PC-9 (cell line): ENCODE measurements around the gene FBXO9. TPM values are rescaled to one million over a fixed set of nuclear protein-coding genes. Genes with fewer than 3 reads are reported as not detected.

Source experiments
- BruUV-seq: library from RNA; stranded (reverse); fragments of 400-500 nt; replicated peaks from 2 replicates; lab custom pipeline; 2021; lab: Mats Ljungman, UMichigan
- CTCF ChIA-PET: fragments of 300-600 bp; sonication (Branson Sonifier 250); formaldehyde crosslinking; loops from one replicate; lab custom pipeline; 2022; ENCODE audit warnings: antibody characterized with exemption; lab: Charles Lee
- POLR2A ChIA-PET: fragments of 300-600 bp; sonication (Branson Sonifier 250); formaldehyde crosslinking; loops from one replicate; lab custom pipeline; 2022; ENCODE audit warnings: antibody characterized with exemption; ENCODE audit not compliant: unreplicated experiment; lab: Charles Lee
- DNase-seq, 2 experiments: peaks; one replicate each; pipeline versions ENCODE4 v3.0.0 to v3.0.0-alpha.2; 2015 to 2022; ENCODE audit warnings: mixed read lengths in 1 of 2
- H2AFZ ChIP-seq: fragments of 200-600 bp; sonication (generic); 2 replicates; pipeline ENCODE4 v1.8.1; 2017; ENCODE audit warnings: antibody characterized with exemption
- H3F3A ChIP-seq: fragments of 200-600 bp; sonication (generic); 2 replicates; pipeline ENCODE4 v1.8.1; 2017; ENCODE audit warnings: antibody characterized with exemption, mild to moderate bottlenecking, low read depth; ENCODE audit not compliant: insufficient read depth
- H3K27ac ChIP-seq: fragments of 200-600 bp; sonication (generic); 2 replicates; pipeline ENCODE4 v1.6.1; 2016; ENCODE audit warnings: mixed run types
- H3K27me3 ChIP-seq: fragments of 200-600 bp; sonication (generic); 2 replicates; pipeline ENCODE4 v1.6.1; 2016; ENCODE audit warnings: low read depth, mixed run types; ENCODE audit not compliant: insufficient read depth
- H3K36me3 ChIP-seq: fragments of 200-600 bp; sonication (generic); 2 replicates; pipeline ENCODE4 v1.6.1; 2016; ENCODE audit warnings: low read depth, mixed run types
- H3K4me1 ChIP-seq: fragments of 200-600 bp; sonication (generic); replicated peaks from 2 replicates; pipeline ENCODE4 v1.6.1; 2016; ENCODE audit warnings: mixed run types; ENCODE audit not compliant: insufficient read depth
- H3K4me2 ChIP-seq: fragments of 200-600 bp; sonication (generic); 2 replicates; pipeline ENCODE4 v1.6.1; 2017; ENCODE audit warnings: mixed run types
- H3K4me3 ChIP-seq: fragments of 200-600 bp; sonication (generic); 2 replicates; pipeline ENCODE4 v1.6.1; 2016; ENCODE audit warnings: mixed run types
- H3K79me2 ChIP-seq: fragments of 200-600 bp; sonication (generic); 2 replicates; pipeline ENCODE4 v1.6.1; 2017; ENCODE audit warnings: low read depth, mixed run types
- H3K9me2 ChIP-seq: fragments of 200-600 bp; sonication (generic); 2 replicates; pipeline ENCODE4 v1.8.1; 2017; ENCODE audit warnings: mild to moderate bottlenecking; ENCODE audit not compliant: insufficient read depth
- H3K9me3 ChIP-seq: fragments of 200-600 bp; sonication (generic); 2 replicates; pipeline ENCODE4 v1.8.1; 2016; ENCODE audit warnings: low read depth; ENCODE audit not compliant: insufficient read depth
- H4K20me1 ChIP-seq: fragments of 200-600 bp; sonication (generic); 2 replicates; pipeline ENCODE4 v1.8.1; 2017; ENCODE audit not compliant: insufficient read depth
- CTCF ChIP-seq: fragments of 200-600 bp; sonication (generic); conservative IDR thresholded peaks from 2 replicates; pipeline ENCODE4 v1.6.1; 2017; ENCODE audit warnings: mixed run types, antibody characterized with exemption, mild to moderate bottlenecking, moderate library complexity
- EZH2 ChIP-seq: fragments of 200-600 bp; sonication (generic); IDR thresholded peaks from 2 replicates; pipeline ENCODE4 v1.8.0; 2017; ENCODE audit warnings: antibody characterized with exemption, low read depth
- intact Hi-C: fragments of 100-400 bp; cut with micrococcal nuclease; formaldehyde crosslinking; loops from one replicate; pipeline ENCODE4 v1.10.0; 2022; ENCODE audit not compliant: unreplicated experiment
- total RNA-seq: library from RNA; stranded (reverse); gene quantifications from 2 replicates; pipeline ENCODE4 v1.2.3, GENCODE V29; 2021

Gene FBXO9
- total RNA-seq, 1 experiment from 2014 or later: 56.5 TPM

DNA sequence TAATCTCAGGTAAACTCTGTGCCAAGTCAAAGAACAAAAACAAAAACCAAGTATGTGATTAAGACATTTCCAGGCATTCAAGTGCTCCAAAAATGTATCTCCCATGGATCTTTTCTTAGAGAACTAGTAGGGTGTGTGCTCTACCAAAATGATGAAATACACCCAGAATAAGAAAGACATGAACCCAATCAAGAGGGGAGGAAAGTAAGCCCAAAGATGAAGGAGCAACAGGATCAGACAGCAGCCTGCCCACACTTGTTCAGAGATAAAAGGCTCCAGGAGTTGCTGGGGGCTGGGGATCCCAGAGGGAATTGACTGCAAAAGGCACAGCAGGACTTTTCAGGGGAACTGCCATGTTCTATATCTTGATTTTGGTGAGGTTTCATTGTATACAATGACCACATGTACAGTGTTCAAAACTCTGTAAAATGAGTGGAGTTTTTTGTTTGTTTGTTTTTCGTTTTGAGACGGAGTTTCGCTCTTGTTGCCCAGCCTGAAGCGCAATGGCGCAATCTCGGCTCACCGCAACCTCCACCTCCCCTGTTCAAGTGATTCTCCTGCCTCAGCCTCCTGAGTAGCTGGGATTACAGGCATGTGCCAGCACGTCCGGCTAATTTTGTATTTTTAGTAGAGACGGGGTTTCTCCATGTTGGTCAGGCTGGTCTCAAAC lies 59.1 kb downstream of the FBXO9 start:
- intact Hi-C loops: no loop called here
- BruUV-seq: no TSS peak
- Histone ChIP-seq H3F3A (no peaks in the 10 kb centered on the region; the same call in 1 of the 2 replicates), H3K27ac (no peak overlapping the region), H3K9me2 (no peaks in the 10 kb centered on the region), H3K4me2 (no peak overlapping the region), H2AFZ (no peak overlapping the region), H3K4me1 (peaks cover 19% of the 10 kb centered on the region), H3K36me3 (no peaks in the 10 kb centered on the region), H3K4me3 (no peak overlapping the region), H3K79me2 (no peaks in the 10 kb centered on the region), H3K9me3 (no peaks in the 10 kb centered on the region; the same call in 1 of the 2 replicates), H3K27me3 (no peaks in the 10 kb centered on the region), H4K20me1 (no peaks in the 10 kb centered on the region)
- CTCF ChIA-PET: no interaction called here
- POLR2A ChIA-PET: no interaction called here
- no peak for DNase-seq
- no peak for TF ChIP-seq CTCF
- TF ChIP-seq EZH2: no peak

GRCh38 chr6:53125276-53125675 lies 60.1 kb downstream of the FBXO9 start:
- Histone ChIP-seq H3K9me3 (no peaks in the 10 kb centered on the region), H3K79me2 (no peaks in the 10 kb centered on the region), H3K9me2 (no peaks in the 10 kb centered on the region), H4K20me1 (no peaks in the 10 kb centered on the region), H3K36me3 (no peaks in the 10 kb centered on the region), H2AFZ (no peak overlapping the region), H3K4me2 (no peak overlapping the region), H3K27ac (no peak overlapping the region), H3K27me3 (no peaks in the 10 kb centered on the region), H3K4me3 (no peak overlapping the region), H3F3A (no peaks in the 10 kb centered on the region), H3K4me1 (peaks cover 9% of the 10 kb centered on the region)
- ChIA-PET CTCF (no interaction called here), POLR2A (no interaction called here)
- TF ChIP-seq EZH2 (no peak), CTCF (no peak)
- no peak for DNase-seq
- intact Hi-C loops: no loop called here
- BruUV-seq: no TSS peak

DNA sequence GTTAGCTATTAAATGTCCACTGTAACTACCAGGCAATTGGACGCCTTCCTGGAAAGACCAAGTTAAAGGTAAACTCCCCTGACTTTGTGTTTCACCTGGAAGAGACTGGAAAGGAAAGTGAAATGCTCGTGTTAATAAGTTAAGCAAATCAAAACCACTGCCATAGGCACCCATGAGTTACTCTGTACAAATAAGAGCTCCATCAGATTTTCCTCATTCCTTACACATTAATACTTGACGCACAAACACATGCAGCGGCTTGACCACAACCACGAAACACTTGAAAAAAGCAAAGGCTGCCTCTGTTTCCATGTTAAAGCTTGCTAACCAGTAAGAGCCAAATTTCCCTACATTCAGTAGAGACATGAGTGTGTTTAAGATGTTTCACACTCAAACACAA lies 63.6 kb downstream of the FBXO9 start:
- no TSS peak for BruUV-seq
- H4K20me1 ChIP-seq: no peaks in the 10 kb centered on the region
- peaks cover 6% of the 10 kb centered on the region; the same call in 1 of the 2 replicates for H3K4me1 ChIP-seq
- ChIA-PET POLR2A (interaction anchor here (0.7 kb wide), 1 partner anchor 55 kb away, joined by 3 read pairs; no protein-coding TSS in a partner anchor), CTCF (interaction anchor here (0.8 kb wide), 1 partner anchor 15 kb away, joined by 3 read pairs; no protein-coding TSS in a partner anchor)
- intact Hi-C loops: no loop called here
- no peak overlapping the region for H2AFZ ChIP-seq
- TF ChIP-seq EZH2: no peak
- no peak for TF ChIP-seq CTCF
- H3K36me3 ChIP-seq: no peaks in the 10 kb centered on the region
- DNase-seq: peak in 1 of 2 experiments; percentile 59
- no peaks in the 10 kb centered on the region for H3K9me3 ChIP-seq
- 0 out of 2 replicates have a peak overlapping the region, but pooled peaks have one; percentile 17 for H3K4me2 ChIP-seq
- no peaks in the 10 kb centered on the region for H3F3A ChIP-seq
- no peak overlapping the region for H3K4me3 ChIP-seq
- no peaks in the 10 kb centered on the region for H3K9me2 ChIP-seq
- H3K27me3 ChIP-seq: no peaks in the 10 kb centered on the region
- H3K27ac ChIP-seq: no peak overlapping the region
- H3K79me2 ChIP-seq: no peaks in the 10 kb centered on the region
